ENCODE results near the gene PPIL4. TPM values are rescaled to one million over a fixed set of nuclear protein-coding genes. Genes with fewer than 3 reads are reported as not detected.
"Not testable (repeated sequence)": the region's sequence is repeated elsewhere in the genome, so short reads cannot be mapped to it uniquely, and the experiment has no call there.

Gene PPIL4
- total RNA-seq, 1 donor from 2014 or later: 45.5 TPM

DNA sequence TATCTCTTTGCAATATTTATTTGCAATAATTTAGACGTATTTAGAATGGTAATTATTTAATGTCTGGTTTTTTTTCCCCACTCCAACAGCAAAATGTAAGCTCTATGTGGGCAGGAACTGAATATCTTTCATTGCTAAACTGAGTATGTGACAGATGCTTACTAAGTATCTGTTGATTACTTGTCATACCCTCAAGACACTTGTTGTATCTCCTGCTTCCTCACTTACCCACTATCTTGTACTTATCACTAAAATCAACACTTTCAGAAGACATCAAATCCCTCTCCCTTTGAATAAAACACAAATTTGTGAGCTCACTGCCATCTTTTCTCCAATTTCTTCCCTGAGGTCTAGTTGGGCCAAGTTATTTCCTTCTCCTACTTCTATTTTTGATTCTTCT, 30.3 kb downstream of the PPIL4 start:
- no peak for DNase-seq

DNA sequence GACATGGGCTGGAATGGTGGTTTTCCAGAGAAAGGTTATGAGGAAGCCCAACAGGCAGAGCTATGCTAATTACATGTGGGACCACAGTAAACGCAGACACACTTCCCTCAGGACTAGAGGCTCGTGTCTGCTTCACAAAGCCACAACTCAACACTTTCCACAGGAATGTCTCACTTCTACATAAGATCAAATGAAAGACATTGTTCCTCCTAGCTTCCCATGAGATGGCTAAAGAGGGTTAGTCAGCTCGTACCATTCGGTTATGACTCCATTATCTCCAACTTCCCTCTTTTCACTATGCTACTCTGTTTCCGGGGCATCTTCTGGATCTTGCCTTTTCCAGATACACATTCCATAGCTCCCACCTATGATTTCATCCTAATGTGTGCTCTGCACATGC, 31.9 kb downstream of the PPIL4 start:
- DNase-seq: no peak

DNA sequence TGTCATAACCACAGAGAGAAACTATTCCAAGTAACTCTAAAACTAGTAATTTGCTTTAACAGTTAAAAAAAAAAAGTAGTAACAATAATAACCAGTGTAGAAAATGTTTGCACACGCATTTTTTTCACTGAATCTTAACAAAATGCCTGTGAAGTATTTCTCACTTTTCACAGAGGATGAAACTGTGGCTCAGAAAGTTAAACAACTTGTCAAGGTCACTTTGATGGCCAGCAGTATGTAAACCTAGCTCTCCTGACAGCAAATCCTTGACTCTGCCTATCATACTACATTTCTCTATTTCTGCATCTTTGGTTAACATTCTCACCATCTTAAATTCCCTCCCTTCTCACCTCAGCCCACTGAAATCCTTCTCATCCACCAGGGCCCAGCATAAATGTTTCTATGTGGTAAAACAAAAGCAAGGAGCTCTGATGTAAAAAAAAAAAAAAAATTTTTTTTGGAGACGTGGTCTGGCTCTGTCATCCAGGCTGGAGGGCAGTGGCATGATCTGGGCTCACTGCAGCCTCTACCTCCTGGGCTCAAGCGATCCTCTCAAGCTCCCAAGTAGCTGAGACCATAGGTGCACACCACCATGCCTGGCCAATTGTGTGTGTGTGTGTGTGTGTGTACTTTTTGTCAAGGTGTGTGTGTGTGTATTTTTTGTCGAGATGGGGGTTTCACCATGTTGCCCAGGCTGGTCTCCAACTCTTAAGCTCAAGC, 34.9 kb downstream of the PPIL4 start:
- no peak for DNase-seq

DNA sequence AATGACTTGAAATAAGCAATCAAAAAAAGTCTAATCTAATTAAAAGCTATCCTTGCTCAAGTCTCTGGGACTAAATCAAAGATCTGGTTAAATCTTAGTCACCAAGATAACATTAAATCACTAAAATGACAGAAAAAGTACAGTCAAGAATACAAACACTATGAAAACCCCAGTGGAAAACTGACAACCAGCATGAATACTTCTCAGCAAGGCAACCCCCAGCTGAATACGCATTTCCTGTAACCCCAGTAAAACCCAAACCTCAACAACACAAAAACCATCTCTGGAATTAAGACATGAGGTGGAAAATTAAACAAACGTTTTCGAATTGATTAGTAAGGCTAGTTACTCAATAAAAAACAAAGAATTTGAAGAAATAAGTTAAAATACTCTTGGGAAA, 37.4 kb downstream of the PPIL4 start:
- DNase-seq: no peak

DNA sequence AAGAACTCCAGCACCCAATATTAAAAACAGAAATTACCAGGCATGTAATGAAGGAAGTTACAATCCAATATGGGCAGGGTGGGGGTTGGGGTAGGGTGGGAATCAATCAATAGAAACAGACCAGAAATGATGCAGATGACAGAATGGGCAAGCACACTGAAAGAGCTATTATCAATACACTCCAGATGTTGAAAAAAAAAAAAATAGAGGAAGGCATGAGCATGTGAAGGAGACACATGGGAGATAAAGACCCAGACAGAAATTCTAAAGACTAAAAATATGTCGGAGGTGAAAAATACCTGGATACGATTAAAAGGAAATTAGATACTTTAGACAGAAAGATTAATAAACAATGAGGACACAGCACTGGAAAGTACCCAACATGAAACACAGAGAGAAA, 42.0 kb downstream of the PPIL4 start:
- no peak for DNase-seq

DNA sequence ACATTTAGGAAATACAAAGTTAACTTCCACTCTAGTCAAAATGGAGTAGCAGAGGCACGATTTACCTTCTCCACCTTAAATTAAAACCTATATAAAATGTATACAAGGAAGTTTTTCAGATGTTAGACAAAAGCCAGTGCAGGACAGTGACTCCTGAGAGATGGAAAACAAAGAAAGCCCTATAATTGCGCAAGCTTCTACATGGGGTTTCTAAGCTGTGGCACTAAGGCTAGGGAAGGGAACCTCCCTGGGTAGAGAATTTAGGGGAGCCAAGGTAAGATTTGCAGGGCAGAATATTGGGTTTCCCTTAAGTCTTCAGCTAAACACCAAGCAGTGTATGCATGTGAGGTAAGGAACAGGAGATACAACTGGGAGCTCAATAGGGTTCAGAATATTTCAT, 42.6 kb downstream of the PPIL4 start:
- no peak for DNase-seq

DNA sequence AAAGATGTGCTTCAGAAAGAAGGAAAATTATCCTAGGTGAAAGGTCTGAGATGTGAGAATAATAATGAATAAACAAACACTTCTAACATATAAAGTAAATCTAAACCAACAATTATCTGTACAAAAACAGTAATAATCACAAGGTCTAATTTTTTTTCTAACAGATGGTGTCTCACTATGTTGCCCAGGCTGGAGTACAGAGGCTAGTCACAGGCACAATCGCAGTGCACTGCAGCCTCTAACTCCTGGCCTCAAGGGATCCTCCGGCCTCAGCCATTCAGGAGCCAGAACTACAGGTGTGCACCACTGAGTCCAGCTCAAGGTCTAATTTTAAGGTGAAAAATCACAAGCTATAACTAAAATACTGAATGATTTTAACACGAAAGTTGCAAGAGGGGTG, 44.1 kb downstream of the PPIL4 start:
- no peak for DNase-seq

DNA sequence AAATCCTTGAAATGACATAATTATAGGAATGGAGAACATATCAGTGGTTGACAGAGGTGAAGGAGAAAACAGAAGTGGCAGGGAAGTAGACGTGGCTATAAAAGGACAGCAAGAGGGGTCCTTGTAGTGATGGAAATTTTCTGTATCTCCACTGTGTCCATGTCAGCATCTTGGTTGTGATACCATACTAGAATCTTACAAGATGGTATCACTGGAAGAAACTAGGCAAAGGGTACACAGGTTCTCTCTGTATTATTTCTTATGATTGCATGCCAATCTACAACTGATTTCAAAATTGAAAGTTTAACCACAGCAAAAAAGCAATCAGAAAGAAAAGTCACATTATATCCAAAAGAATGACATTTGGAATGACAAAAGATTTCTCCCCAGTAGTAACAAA, 44.6 kb downstream of the PPIL4 start:
- DNase-seq: no peak

DNA sequence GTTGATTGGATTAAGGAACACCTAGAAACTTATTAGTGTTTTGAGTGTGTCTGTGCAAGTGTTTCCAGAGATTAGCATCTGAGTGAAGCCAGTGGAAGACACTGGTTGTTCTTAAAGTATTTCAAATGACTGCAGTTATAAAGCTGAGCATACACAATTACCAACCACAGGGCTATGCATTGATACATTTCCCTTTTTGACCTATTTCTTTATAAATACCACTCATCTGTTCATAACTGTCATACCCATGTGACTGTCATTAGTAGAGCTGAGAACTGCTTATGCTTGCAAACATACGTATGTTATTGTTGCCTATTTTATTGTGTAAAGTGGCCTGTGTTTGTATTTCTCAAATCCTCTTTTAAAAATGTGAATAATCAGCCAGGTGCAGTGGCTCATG, 45.7 kb downstream of the PPIL4 start:
- DNase-seq: no peak

DNA sequence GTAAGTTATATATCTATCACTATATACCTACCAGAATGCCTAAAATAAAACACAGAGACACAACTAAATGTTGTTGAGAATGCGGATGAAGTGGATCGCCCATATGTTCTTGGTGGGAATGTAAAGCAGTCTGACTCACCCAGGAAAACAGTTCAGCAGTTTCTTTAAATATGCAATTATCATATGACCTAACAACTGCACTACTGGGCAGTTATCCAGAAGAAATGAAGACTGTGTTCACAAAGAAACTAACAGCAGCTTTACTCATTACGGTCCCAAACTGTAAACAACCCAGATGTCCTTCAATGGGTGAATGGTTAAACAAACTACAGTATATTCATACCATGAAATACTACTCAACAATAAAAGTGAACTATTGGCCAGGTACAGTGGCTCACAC, 46.8 kb downstream of the PPIL4 start:
- peak; percentile 74 for DNase-seq

DNA sequence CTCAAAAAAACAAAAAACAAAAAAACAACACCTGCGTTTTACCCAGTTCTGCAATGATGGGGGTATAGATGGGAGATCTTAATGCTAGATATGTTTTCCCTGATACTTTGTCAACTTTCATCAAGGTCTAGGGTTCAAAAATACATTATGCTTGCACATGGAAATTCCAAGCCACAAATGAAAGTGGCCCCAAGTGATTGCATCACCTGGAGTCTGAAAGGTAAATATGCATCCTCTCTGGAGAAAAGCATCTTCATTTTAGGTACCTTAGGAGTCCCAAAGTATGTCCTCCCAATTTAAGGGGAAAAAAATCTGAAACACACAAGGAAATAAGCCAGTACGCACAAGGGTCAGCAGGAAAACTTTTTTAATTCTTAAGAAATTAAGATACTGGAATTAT, 48.5 kb downstream of the PPIL4 start:
- DNase-seq: no peak

DNA sequence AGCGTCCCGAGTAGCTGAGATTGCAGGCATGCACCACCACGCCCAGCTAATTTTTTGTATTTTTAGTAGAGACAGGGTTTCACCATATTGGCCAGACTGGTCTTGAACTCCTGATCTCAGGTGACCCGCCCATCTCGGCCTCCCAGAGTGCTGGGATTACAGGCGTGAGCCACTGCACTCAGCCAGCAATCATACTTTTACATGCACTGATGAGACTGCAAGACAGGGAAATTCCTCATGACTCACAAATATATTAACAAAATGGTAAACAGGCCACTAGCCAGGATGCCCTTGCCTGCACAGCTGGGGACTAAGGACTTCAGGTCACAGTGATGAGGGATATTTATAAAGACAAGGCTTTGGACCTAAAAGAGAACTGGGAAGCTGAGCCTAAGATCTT, 49.2 kb downstream of the PPIL4 start:
- DNase-seq: not testable (repeated sequence)

DNA sequence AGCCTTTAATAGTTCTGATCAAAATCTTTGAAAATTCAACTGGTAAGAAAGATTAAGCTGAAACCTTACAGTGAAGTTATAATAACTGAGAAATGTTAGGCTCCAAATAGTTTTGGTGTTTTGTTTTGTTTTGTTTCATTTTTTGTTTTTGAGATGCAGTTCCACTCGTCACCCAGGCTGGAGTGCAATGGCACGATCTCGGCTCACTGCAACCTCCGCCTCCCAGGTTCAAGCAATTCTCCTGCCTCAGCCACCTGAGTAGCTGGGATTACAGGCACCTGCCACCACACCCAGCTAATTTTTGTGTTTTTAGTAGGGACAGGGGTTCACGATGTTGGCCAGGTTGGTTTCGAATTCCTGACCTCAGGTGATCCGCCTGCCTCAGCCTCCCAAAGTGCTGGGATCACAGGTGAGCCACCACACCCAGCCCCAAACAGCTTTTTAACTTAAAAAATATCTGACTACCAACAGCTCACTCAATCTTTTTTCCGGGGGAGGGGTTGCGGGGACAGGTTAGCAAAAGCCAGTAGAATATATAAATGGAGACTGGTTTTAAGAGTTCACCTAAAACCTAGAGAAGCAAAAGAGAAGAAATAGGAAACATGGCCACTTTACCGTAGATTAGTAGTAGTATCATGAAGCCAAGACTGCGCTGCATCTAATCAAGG, 50.4 kb downstream of the PPIL4 start:
- not testable (repeated sequence) for DNase-seq

DNA sequence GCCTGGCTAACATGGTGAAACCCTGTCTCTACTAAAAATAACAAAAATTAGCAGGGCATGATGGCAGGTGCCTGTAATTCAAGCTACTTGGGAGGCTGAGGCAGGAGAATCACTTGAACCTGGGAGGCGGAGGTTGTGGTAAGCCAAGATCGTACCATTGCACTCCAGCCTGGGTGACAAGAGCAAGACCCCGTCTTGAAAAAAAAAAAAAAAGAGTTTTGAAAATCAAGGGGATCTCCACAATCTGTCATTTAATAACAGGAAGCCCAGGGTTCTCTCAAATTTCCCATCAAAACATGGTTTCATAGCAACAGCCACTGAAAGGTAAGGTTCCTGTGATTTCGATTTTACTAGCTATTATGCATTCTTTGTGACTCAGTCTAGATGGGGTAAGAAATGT, 51.0 kb downstream of the PPIL4 start:
- DNase-seq: not testable (repeated sequence)

DNA sequence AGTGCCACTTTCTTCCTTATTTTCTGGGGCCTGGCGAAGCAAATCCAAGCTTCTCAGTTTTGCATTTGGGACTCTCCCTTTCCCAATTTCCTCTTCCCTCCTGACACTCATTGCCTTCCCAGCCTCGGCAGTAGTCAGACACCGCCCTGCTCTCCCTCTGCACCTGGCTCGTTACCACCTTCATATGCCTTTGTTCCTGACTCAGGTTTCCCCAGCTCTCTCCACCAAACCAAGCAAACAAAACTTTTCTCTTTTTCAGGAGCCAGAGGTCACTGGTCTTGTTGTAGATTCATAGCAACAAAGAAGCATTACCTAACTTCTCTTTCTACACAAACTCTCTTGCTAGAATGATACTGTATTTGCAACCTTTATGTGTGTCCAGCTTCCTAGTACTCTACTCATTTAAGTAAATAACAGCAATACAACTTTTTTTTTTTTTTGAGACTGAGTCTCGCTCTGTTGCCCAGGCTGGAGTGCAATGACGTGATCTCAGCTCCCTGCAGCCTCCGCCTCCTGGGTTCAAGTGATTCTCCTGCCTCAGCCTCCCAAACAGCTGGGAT, 52.0 kb downstream of the PPIL4 start:
- DNase-seq: no peak

DNA sequence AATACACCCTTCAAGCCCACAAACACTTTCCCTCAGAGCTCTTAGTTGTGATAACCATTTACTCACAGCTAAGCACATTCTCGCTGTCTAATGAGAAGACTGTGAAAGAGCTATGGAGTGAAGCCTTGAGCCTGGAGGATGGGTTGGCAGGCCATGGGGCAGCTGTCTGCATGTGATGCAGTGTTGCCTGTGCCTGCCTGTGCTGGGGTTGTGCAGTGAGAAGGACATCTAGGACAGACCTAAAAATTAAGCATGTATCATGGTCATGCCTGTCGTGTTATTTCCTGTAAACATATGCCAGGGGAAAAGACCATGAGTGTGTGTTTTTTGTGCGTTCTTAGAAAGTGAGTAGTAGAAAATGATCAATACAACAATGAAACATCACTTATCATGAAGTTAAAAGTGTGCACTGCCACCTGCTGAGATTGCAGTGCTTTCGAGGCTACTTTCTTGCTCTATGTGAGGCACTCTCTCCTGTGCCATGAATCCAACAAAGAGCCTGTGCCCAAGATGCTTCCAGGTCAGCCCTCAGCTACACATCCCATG, 53.0 kb downstream of the PPIL4 start:
- DNase-seq: no peak

DNA sequence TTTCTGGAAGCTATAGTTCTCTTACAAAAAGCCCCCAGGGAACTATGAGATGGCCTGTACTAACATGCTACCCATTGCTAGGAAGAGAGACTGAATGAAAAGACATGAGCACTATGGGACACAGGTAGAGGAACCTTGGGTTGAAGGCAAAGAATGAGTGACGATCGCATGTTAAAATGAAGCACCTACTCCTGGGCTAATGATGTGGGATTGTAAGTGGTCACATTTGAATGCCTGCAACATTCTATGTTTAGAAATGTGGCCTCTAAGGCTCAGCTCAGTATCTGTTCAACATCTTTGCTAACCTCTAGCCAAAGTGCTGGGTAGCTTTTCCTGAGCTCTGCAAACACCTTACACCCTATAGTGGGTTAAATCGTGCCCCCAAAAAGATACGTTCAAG, 55.9 kb downstream of the PPIL4 start:
- DNase-seq: no peak

DNA sequence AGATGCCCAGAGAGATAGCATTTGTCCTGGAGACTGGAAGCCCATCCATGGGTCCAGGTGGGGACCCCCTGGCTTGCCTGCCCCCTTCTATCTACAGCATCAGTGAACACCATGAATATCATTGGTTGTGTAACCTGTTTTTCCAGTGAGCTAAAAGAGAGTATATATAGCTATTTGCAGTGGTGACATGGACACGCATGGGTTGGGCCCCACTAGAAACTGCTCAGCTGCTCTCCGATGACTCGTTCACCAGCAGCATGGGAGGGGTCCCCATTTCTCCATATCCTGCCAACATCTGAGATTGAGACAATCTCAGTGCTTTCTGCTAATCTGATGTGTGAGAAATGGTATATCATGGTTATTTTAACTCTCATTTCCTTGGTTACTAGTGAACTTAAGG, 57.0 kb downstream of the PPIL4 start:
- peak; percentile 54 for DNase-seq

DNA sequence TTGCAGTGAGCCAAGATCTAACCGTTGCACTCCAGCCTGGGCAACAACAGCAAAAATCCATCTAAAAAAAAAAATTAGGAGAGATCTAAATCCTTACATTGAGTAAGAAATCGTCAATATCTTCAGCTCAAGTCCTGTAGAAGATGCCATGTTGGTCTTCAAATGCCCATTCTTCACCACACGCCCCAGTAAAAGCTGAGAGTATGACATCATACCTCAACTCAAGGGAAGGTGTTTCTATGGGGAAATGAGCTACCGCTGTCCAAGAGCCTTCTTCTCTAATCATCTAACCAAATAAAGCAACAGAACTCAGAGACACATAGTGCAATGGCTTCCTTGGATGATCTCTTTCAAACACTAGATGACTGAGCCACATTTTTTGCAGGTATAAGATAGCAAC, 58.5 kb downstream of the PPIL4 start:
- no peak for DNase-seq

DNA sequence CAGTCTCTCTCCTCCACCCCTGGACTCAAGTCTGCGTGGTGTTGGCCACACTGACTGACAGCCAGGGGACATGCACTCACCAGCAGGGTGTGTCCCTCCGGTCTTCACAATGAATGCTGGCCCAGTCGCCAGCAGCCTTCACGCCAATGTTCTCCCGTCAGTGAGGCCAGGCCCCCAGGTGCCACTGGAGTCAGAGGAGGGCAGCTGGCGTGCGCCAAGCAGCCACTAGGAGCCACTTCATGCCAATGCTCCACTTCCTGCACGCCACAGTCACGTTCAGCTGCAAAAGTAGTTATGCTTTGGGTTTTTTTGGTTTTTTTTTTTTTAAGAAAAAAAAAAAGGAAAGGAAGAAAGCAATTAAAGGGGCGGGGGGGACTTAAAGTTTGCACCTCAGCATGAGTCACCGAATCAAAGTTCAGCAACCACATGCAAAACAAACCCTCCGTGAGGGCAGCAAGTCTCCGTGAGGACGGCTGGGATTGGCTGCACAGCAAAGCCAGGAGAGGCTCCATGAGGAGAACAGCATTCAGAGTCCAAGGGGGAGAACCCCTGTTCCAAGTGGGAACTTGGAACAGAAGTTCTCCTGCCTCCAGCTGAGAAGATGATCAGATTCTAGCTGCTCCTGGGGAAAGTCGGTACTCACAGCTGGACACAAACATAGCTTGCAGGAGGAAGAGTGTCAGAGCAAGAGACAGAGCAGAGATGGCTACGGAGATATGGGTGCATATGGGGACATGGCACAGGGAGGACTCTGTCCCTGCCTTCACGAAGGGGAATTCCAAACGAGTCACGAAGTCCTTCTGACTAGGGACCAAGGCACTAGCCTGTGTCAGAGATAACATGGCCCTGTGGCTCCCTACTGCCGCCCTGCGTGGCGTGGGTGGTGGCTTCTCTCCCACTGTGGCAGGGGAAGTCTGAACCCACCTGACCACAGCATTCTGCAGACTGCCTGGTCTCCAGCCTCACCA, 60.8 kb downstream of the PPIL4 start, which contains the start of gene ZC3H12D:
Gene ZC3H12D (minus strand): TSS at position 282 of the 968 bp plus-strand sequence. CDS start 10,471 bp downstream, outside the sequence.
- DNase-seq: peak; percentile 38

DNA sequence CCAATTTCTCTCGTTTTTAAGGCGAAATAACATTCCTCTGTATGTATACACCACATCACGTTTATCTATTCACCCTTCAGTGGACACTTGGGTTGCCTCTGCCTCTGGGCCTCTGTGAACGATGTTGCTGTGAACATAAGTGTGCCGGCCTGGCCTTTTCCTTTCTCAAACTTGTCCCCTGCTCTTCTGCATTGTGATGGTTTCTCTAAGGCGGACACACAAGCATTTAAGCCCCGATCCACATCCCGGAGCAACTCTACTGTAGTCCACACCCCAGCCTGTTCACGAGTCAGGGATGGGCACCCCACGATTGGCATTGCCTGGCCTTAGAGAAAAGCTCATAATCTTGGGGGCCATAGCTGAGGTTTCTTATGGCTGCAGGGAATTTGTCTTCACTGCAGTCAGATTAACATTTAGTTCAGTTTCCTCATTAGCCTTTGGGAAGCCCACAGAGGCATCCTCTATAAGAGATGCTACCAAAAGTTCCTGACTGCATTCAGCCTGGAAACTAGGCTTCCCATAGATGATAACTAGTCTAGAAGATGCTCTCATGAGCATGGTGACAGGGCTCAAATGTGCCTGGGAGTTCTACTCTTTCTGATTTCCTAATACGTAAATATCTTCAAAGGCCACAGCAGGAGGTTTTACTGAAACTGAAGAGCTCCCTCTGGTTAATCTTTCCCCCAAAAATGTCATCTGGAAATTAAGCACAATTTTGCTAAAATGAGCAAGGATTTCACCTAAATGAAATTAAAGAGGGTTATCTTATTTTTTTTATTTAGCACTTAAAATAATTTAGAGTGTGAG, 61.8 kb downstream of the PPIL4 start:
- DNase-seq: no peak
